Calu3 (cell line): ENCODE results near the gene NT5DC3. TPM values are rescaled to one million over a fixed set of nuclear protein-coding genes. Genes with fewer than 3 reads are reported as not detected.

Source experiments
- BruUV-seq: library from RNA; stranded (reverse); fragments of 400-500 nt; replicated peaks from 2 replicates; lab custom pipeline; 2021; lab: Mats Ljungman, UMichigan
- CTCF ChIA-PET: fragments of 300-600 bp; sonication (Branson Sonifier 250); formaldehyde crosslinking; loops from one replicate; lab custom pipeline; 2022; ENCODE audit warnings: antibody characterized with exemption; lab: Charles Lee
- DNase-seq: peaks from one replicate; pipeline ENCODE4 v3.0.0; 2022
- H3K27ac Mint-ChIP-seq: one replicate; pipeline ENCODE4 v1.8.0; 2022; ENCODE audit warnings: mixed read lengths; ENCODE audit not compliant: unreplicated experiment
- H3K27me3 Mint-ChIP-seq: one replicate; pipeline ENCODE4 v1.8.0; 2022; ENCODE audit warnings: mixed read lengths; ENCODE audit not compliant: unreplicated experiment
- H3K36me3 Mint-ChIP-seq: one replicate; pipeline ENCODE4 v1.8.0; 2022; ENCODE audit warnings: mild to moderate bottlenecking, moderate library complexity, mixed read lengths; ENCODE audit not compliant: insufficient read depth, unreplicated experiment
- H3K4me1 Mint-ChIP-seq: one replicate; pipeline ENCODE4 v1.8.0; 2022; ENCODE audit warnings: mild to moderate bottlenecking, low read depth, mixed read lengths; ENCODE audit not compliant: unreplicated experiment
- H3K4me3 Mint-ChIP-seq: one replicate; pipeline ENCODE4 v1.8.0; 2022; ENCODE audit warnings: mild to moderate bottlenecking, low read depth, moderate library complexity, mixed read lengths; ENCODE audit not compliant: unreplicated experiment
- H3K9me3 Mint-ChIP-seq: one replicate; pipeline ENCODE4 v1.8.0; 2022; ENCODE audit warnings: low read depth, mixed read lengths; ENCODE audit not compliant: unreplicated experiment
- CTCF ChIP-seq: fragments of 200-600 bp; IDR thresholded peaks from one replicate; pipeline ENCODE4 v1.8.0; 2022; ENCODE audit warnings: antibody characterized with exemption; ENCODE audit not compliant: unreplicated experiment
- intact Hi-C: fragments of 100-400 bp; cut with micrococcal nuclease; formaldehyde crosslinking; loops from one replicate; pipeline ENCODE4 v1.10.0; 2022; ENCODE audit not compliant: unreplicated experiment
- total RNA-seq: library from RNA; stranded (reverse); gene quantifications from 2 replicates; pipeline ENCODE4 v1.2.3, GENCODE V29; 2022

The NT5DC3 gene
- total RNA-seq, 1 experiment from 2014 or later = 24.0 TPM

- Mint-ChIP-seq H3K36me3 (peaks cover 39% of the 10 kb centered on the region), H3K27me3 (no peaks in the 10 kb centered on the region), H3K9me3 (no peaks in the 10 kb centered on the region), H3K4me1 (peaks cover 27% of the 10 kb centered on the region), H3K27ac (no peak overlapping the region), H3K4me3 (no peak overlapping the region)
- BruUV-seq = no TSS peak
- no peak for TF ChIP-seq CTCF
- CTCF ChIA-PET = no interaction called here
- DNase-seq = no peak
- intact Hi-C loops = no loop called here
Measured at GRCh38 chr12:103783744-103784664, 57.0 kb downstream of the NT5DC3 start.

GRCh38 chr12:103782399-103782798, 58.6 kb downstream of the NT5DC3 start:
- H3K4me3 Mint-ChIP-seq = no peak overlapping the region
- no peak for DNase-seq
- H3K27ac Mint-ChIP-seq = no peak overlapping the region
- no TSS peak for BruUV-seq
- intact Hi-C loops = no loop called here
- CTCF ChIA-PET = interaction anchor here (1.4 to 1.5 kb wide), 2 partner anchors 11 to 12 kb away, joined by 3 to 4 read pairs; no protein-coding TSS in a partner anchor
- TF ChIP-seq CTCF = no peak
- no peaks in the 10 kb centered on the region for H3K9me3 Mint-ChIP-seq
- peaks cover 49% of the 10 kb centered on the region for H3K36me3 Mint-ChIP-seq
- H3K4me1 Mint-ChIP-seq = peaks cover 27% of the 10 kb centered on the region
- H3K27me3 Mint-ChIP-seq = no peaks in the 10 kb centered on the region

GRCh38 chr12:103780992-103781391, 60.0 kb downstream of the NT5DC3 start:
- no TSS peak for BruUV-seq
- CTCF ChIA-PET = interaction anchor here (1.4 to 1.5 kb wide), 2 partner anchors 10 to 14 kb away, joined by 3 to 4 read pairs; no protein-coding TSS in a partner anchor
- H3K4me1 Mint-ChIP-seq = peaks cover 24% of the 10 kb centered on the region
- intact Hi-C loops = no loop called here
- no peaks in the 10 kb centered on the region for H3K9me3 Mint-ChIP-seq
- H3K27me3 Mint-ChIP-seq = no peaks in the 10 kb centered on the region
- H3K36me3 Mint-ChIP-seq = peaks cover 45% of the 10 kb centered on the region
- no peak for DNase-seq
- H3K4me3 Mint-ChIP-seq = no peak overlapping the region
- no peak overlapping the region for H3K27ac Mint-ChIP-seq
- no peak for TF ChIP-seq CTCF

- no peak for TF ChIP-seq CTCF
- no peak overlapping the region for H3K4me3 Mint-ChIP-seq
- intact Hi-C loops = no loop called here
- no peaks in the 10 kb centered on the region for H3K27me3 Mint-ChIP-seq
- no TSS peak for BruUV-seq
- peaks cover 43% of the 10 kb centered on the region for H3K36me3 Mint-ChIP-seq
- CTCF ChIA-PET = interaction anchor here (0.7 kb wide), 1 partner anchor 79 kb away, joined by 3 read pairs; no protein-coding TSS in a partner anchor
- no peak for DNase-seq
- H3K4me1 Mint-ChIP-seq = peaks cover 20% of the 10 kb centered on the region
- H3K27ac Mint-ChIP-seq = peak overlapping the region; percentile 42
- no peaks in the 10 kb centered on the region for H3K9me3 Mint-ChIP-seq
Measured at GRCh38 chr12:103780093-103780440, 61.0 kb downstream of the NT5DC3 start.
